Retinal pigment epithelial cell (primary cell): ENCODE measurements around the gene CNMD.

ENCODE experiments used
- DNase-seq: peaks from one replicate; pipeline ENCODE4 v3.0.0-alpha.2; 2010; ENCODE audit warnings: low read depth
- H3K4me3 ChIP-seq: 2 replicates; pipeline ENCODE4 v1.5.1; 2011; ENCODE audit warnings: mild to moderate bottlenecking, low read length, control low read depth, moderate library complexity
- TF ChIP-seq, protein P1 (sequence below): conservative IDR thresholded peaks from 2 replicates; pipeline ENCODE4 v1.5.1; 2011; ENCODE audit warnings: low read depth, low read length, control low read depth, inconsistent platforms

The CNMD gene

DNA sequence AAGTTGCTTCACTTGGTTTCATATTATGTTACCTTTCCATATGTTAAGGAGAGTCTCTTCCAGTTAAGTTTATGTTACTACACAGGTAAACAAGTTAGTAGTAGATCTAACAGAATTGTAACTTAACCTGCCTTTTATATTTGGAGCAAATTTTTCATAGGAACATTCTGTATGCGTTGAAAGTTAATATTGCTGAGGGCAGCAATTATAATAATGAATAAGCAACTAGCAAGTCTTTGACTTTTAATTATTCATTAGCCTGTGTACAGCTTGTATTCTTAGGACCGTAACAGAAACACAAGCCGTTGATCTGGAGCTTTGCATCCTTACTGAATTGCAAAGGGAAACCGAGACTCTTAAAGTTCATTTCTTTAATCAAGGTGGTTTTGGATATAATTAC lies 75.3 kb downstream of the CNMD start:
- DNase-seq = no peak
- H3K4me3 ChIP-seq = no peak overlapping the region
- TF ChIP-seq, protein P1, sequence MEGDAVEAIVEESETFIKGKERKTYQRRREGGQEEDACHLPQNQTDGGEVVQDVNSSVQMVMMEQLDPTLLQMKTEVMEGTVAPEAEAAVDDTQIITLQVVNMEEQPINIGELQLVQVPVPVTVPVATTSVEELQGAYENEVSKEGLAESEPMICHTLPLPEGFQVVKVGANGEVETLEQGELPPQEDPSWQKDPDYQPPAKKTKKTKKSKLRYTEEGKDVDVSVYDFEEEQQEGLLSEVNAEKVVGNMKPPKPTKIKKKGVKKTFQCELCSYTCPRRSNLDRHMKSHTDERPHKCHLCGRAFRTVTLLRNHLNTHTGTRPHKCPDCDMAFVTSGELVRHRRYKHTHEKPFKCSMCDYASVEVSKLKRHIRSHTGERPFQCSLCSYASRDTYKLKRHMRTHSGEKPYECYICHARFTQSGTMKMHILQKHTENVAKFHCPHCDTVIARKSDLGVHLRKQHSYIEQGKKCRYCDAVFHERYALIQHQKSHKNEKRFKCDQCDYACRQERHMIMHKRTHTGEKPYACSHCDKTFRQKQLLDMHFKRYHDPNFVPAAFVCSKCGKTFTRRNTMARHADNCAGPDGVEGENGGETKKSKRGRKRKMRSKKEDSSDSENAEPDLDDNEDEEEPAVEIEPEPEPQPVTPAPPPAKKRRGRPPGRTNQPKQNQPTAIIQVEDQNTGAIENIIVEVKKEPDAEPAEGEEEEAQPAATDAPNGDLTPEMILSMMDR = no peak

DNA sequence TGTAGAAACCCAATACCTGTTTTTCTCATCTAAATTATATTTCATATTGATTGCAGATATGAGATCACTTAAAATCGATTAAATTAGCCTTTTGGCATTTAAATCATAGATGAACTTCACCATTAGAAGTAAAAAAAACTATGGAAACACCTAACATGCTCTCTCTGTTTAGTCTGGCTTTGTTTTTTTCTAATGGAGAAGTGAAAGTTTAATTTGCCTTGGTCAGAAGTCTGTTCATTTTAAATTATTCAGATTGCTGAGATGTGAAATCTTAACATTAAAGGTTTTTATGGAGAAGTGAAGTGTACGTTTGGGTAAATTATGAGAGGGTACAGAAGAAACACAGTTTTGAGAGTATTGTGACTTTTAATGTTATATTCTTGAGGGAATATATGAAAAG lies 80.3 kb downstream of the CNMD start:
- H3K4me3 ChIP-seq = no peak overlapping the region
- TF ChIP-seq, protein P1 = no peak
- no peak for DNase-seq
